Testis (tissue), 2 donors: ENCODE results near the gene PXMP4.

ENCODE experiments used
- POLR2A ChIP-seq: fragments of 450-650 bp; IDR thresholded peaks from one replicate; pipeline ENCODE4 v1.6.1; 2017; ENCODE audit warnings: antibody characterized with exemption, mild to moderate bottlenecking, moderate library complexity
- TF ChIP-seq, protein P1 (sequence below), 3 experiments: fragments of 450-650 bp in 2 of 3; fragments of 200-600 bp in 1 of 3; sonication (generic) in 1 of 3; IDR thresholded peaks; one replicate each; pipeline ENCODE4 v1.5.1; 2016 to 2019; ENCODE audit warnings: antibody characterized with exemption in 3 of 3, mild to moderate bottlenecking in 2 of 3, moderate library complexity in 1 of 3

- TF ChIP-seq, protein P1, sequence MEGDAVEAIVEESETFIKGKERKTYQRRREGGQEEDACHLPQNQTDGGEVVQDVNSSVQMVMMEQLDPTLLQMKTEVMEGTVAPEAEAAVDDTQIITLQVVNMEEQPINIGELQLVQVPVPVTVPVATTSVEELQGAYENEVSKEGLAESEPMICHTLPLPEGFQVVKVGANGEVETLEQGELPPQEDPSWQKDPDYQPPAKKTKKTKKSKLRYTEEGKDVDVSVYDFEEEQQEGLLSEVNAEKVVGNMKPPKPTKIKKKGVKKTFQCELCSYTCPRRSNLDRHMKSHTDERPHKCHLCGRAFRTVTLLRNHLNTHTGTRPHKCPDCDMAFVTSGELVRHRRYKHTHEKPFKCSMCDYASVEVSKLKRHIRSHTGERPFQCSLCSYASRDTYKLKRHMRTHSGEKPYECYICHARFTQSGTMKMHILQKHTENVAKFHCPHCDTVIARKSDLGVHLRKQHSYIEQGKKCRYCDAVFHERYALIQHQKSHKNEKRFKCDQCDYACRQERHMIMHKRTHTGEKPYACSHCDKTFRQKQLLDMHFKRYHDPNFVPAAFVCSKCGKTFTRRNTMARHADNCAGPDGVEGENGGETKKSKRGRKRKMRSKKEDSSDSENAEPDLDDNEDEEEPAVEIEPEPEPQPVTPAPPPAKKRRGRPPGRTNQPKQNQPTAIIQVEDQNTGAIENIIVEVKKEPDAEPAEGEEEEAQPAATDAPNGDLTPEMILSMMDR (IDR thresholded peaks at IDR 0.05): no peak
- TF ChIP-seq POLR2A: no peak
Observed at GRCh38 chr20:33670715-33671499, 49.2 kb downstream of the PXMP4 start.
